HEK293 (cell line): ENCODE data around the gene TSPAN2.

ENCODE experiments used
- YY1 ChIP-seq: fragments of 450-650 bp; formaldehyde crosslinking; IDR thresholded peaks from 2 replicates; pipeline ENCODE4 v1.5.1; 2018; ENCODE audit warnings: missing biosample characterization, missing genetic modification characterization
- ZBTB8A ChIP-seq: fragments of 450-650 bp; formaldehyde crosslinking; IDR thresholded peaks from 2 replicates; pipeline ENCODE4 v1.5.1; 2016; ENCODE audit warnings: missing biosample characterization, missing genetic modification characterization
- ZNF132 ChIP-seq: fragments of 450-650 bp; formaldehyde crosslinking; IDR thresholded peaks from 2 replicates; pipeline ENCODE4 v1.5.1; 2017; ENCODE audit warnings: missing biosample characterization, missing genetic modification characterization, borderline replicate concordance
- ZNF175 ChIP-seq: fragments of 450-650 bp; formaldehyde crosslinking; IDR thresholded peaks from 2 replicates; pipeline ENCODE4 v1.5.1; 2016; ENCODE audit warnings: missing biosample characterization, missing genetic modification characterization
- ZNF274 ChIP-seq, 2 experiments: fragments of 200-500 bp in 1 of 2; fragments of 450-650 bp in 1 of 2; sonication (Bioruptor generic) in 1 of 2; formaldehyde crosslinking in 1 of 2; IDR thresholded peaks; 2 replicates each; pipeline versions ENCODE4 v1.5.1 to v1.6.1; 2014 to 2016; ENCODE audit warnings: borderline replicate concordance in 1 of 2, inconsistent platforms in 1 of 2, low read length in 1 of 2, missing biosample characterization in 1 of 2, missing genetic modification characterization in 1 of 2
- ZNF514 ChIP-seq: fragments of 450-650 bp; formaldehyde crosslinking; IDR thresholded peaks from 2 replicates; pipeline ENCODE4 v1.5.1; 2016; ENCODE audit warnings: missing biosample characterization, missing genetic modification characterization
- ZNF768 ChIP-seq: fragments of 450-650 bp; formaldehyde crosslinking; IDR thresholded peaks from 2 replicates; pipeline ENCODE4 v1.5.1; 2018; ENCODE audit warnings: missing biosample characterization, mild to moderate bottlenecking, missing genetic modification characterization
- ZNF792 ChIP-seq: fragments of 450-650 bp; formaldehyde crosslinking; IDR thresholded peaks from 2 replicates; pipeline ENCODE4 v1.5.1; 2016; ENCODE audit warnings: missing biosample characterization, missing genetic modification characterization
- TF ChIP-seq, protein P1 (sequence below): fragments of 450-650 bp; formaldehyde crosslinking; IDR thresholded peaks from 2 replicates; pipeline ENCODE4 v1.5.1; 2016; ENCODE audit warnings: missing biosample characterization, missing genetic modification characterization
- TF ChIP-seq, protein P2 (sequence below): fragments of 450-650 bp; IDR thresholded peaks from 2 replicates; pipeline ENCODE4 v1.5.1; 2018; ENCODE audit warnings: missing biosample characterization, mild to moderate bottlenecking, missing genetic modification characterization
- TF ChIP-seq, protein P3 (sequence below): fragments of 450-650 bp; formaldehyde crosslinking; IDR thresholded peaks from 2 replicates; pipeline ENCODE4 v1.5.1; 2017; ENCODE audit warnings: missing biosample characterization, missing genetic modification characterization
- TF ChIP-seq, protein P4 (sequence below): fragments of 450-650 bp; formaldehyde crosslinking; IDR thresholded peaks from 2 replicates; pipeline ENCODE4 v1.5.1; 2016; ENCODE audit warnings: missing biosample characterization, missing genetic modification characterization

DNA sequence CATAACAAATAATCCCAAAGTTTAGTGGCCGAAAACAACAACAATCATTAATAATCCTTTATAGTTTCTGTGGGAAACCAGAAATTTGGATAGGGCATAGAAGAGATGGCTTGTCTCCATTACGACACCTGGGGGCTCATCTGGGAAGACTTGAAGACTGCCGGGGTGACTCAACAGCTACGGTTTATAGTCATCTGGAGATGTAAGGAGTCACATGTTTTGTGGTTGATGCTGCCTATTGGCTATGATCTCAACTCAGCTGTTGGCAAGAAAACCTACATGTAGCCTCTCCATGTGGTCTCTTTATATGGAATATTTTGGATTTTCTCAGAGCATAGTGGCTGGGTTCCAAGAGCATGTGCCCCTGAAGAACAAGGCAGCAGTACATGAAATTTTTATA lies 29.3 kb upstream of the TSPAN2 start:
- TF ChIP-seq, protein P1, sequence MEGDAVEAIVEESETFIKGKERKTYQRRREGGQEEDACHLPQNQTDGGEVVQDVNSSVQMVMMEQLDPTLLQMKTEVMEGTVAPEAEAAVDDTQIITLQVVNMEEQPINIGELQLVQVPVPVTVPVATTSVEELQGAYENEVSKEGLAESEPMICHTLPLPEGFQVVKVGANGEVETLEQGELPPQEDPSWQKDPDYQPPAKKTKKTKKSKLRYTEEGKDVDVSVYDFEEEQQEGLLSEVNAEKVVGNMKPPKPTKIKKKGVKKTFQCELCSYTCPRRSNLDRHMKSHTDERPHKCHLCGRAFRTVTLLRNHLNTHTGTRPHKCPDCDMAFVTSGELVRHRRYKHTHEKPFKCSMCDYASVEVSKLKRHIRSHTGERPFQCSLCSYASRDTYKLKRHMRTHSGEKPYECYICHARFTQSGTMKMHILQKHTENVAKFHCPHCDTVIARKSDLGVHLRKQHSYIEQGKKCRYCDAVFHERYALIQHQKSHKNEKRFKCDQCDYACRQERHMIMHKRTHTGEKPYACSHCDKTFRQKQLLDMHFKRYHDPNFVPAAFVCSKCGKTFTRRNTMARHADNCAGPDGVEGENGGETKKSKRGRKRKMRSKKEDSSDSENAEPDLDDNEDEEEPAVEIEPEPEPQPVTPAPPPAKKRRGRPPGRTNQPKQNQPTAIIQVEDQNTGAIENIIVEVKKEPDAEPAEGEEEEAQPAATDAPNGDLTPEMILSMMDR (tag by site-specific recombination) = no peak
- no peak for TF ChIP-seq ZNF132 (tag by site-specific recombination)
- TF ChIP-seq ZNF274 (IDR thresholded peaks at IDR 0.05; ENCODE audit: low read length) = no peak
- TF ChIP-seq ZNF274 (tag by site-specific recombination; IDR thresholded peaks at IDR 0.05; ENCODE audit: borderline replicate concordance) = no peak
- TF ChIP-seq ZNF514 (tag by site-specific recombination) = no peak
- TF ChIP-seq, protein P2, sequence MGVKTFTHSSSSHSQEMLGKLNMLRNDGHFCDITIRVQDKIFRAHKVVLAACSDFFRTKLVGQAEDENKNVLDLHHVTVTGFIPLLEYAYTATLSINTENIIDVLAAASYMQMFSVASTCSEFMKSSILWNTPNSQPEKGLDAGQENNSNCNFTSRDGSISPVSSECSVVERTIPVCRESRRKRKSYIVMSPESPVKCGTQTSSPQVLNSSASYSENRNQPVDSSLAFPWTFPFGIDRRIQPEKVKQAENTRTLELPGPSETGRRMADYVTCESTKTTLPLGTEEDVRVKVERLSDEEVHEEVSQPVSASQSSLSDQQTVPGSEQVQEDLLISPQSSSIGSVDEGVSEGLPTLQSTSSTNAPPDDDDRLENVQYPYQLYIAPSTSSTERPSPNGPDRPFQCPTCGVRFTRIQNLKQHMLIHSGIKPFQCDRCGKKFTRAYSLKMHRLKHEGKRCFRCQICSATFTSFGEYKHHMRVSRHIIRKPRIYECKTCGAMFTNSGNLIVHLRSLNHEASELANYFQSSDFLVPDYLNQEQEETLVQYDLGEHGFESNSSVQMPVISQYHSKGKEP (tag by site-specific recombination) = no peak
- TF ChIP-seq, protein P3, sequence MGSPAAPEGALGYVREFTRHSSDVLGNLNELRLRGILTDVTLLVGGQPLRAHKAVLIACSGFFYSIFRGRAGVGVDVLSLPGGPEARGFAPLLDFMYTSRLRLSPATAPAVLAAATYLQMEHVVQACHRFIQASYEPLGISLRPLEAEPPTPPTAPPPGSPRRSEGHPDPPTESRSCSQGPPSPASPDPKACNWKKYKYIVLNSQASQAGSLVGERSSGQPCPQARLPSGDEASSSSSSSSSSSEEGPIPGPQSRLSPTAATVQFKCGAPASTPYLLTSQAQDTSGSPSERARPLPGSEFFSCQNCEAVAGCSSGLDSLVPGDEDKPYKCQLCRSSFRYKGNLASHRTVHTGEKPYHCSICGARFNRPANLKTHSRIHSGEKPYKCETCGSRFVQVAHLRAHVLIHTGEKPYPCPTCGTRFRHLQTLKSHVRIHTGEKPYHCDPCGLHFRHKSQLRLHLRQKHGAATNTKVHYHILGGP (tag by site-specific recombination) = no peak
- TF ChIP-seq YY1 (tag by site-specific recombination) = no peak
- TF ChIP-seq ZNF175 (tag by site-specific recombination) = no peak
- TF ChIP-seq ZNF792 (tag by site-specific recombination) = no peak
- no peak for TF ChIP-seq ZNF768 (tag by site-specific recombination)
- TF ChIP-seq, protein P4, sequence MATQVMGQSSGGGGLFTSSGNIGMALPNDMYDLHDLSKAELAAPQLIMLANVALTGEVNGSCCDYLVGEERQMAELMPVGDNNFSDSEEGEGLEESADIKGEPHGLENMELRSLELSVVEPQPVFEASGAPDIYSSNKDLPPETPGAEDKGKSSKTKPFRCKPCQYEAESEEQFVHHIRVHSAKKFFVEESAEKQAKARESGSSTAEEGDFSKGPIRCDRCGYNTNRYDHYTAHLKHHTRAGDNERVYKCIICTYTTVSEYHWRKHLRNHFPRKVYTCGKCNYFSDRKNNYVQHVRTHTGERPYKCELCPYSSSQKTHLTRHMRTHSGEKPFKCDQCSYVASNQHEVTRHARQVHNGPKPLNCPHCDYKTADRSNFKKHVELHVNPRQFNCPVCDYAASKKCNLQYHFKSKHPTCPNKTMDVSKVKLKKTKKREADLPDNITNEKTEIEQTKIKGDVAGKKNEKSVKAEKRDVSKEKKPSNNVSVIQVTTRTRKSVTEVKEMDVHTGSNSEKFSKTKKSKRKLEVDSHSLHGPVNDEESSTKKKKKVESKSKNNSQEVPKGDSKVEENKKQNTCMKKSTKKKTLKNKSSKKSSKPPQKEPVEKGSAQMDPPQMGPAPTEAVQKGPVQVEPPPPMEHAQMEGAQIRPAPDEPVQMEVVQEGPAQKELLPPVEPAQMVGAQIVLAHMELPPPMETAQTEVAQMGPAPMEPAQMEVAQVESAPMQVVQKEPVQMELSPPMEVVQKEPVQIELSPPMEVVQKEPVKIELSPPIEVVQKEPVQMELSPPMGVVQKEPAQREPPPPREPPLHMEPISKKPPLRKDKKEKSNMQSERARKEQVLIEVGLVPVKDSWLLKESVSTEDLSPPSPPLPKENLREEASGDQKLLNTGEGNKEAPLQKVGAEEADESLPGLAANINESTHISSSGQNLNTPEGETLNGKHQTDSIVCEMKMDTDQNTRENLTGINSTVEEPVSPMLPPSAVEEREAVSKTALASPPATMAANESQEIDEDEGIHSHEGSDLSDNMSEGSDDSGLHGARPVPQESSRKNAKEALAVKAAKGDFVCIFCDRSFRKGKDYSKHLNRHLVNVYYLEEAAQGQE (tag by site-specific recombination) = no peak
- TF ChIP-seq ZBTB8A = no peak
